ENCODE data around the gene KCNIP3.

- TF ChIP-seq, protein P1, sequence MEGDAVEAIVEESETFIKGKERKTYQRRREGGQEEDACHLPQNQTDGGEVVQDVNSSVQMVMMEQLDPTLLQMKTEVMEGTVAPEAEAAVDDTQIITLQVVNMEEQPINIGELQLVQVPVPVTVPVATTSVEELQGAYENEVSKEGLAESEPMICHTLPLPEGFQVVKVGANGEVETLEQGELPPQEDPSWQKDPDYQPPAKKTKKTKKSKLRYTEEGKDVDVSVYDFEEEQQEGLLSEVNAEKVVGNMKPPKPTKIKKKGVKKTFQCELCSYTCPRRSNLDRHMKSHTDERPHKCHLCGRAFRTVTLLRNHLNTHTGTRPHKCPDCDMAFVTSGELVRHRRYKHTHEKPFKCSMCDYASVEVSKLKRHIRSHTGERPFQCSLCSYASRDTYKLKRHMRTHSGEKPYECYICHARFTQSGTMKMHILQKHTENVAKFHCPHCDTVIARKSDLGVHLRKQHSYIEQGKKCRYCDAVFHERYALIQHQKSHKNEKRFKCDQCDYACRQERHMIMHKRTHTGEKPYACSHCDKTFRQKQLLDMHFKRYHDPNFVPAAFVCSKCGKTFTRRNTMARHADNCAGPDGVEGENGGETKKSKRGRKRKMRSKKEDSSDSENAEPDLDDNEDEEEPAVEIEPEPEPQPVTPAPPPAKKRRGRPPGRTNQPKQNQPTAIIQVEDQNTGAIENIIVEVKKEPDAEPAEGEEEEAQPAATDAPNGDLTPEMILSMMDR (conservative IDR thresholded peaks at IDR 0.05): no peak
- no peak for TF ChIP-seq EZH2 (IDR thresholded peaks at IDR 0.05; ENCODE audit: low read depth)
Measured at GRCh38 chr2:95399061-95399460, 101.9 kb downstream of the KCNIP3 start.
